Vein endothelial cell (primary cell): Measurements from ENCODE around the gene TP53INP2. TPM values are rescaled to one million over a fixed set of nuclear protein-coding genes. Genes with fewer than 3 reads are reported as not detected.

Source experiments
- small RNA-seq: library from RNA; depleted of rRNA; stranded (forward); fragments of <200 nt; gene quantifications from one replicate; pipeline ENCODE3, GENCODE V24; 2012
- total RNA-seq: library from RNA; depleted of rRNA; stranded (reverse); fragments of >200 nt; gene quantifications from 2 replicates; pipeline ENCODE4 v1.2.3, GENCODE V29; 2012

TP53INP2 gene
- total RNA-seq = 6.2 and 8.9 TPM in 2 replicates

GRCh38 chr20:34704177-34705007, at the start of gene TP53INP2:
TP53INP2 (plus strand) TSS chr20:34704344; CDS start chr20:34708740, 4,396 bp downstream.

GRCh38 chr20:34676642-34677373, 27.3 kb upstream of the TP53INP2 start, which contains the start of gene PIGU:
PIGU (minus strand) TSS chr20:34677092; CDS start chr20:34677085, 7 bp downstream.

Small RNA genes lying within 50 kb of the gene (small RNA-seq; reads per million reads assigned to genes)
- gene AL118520.1 = not detected

Other genes with a start within 250 kb of the TP53INP2 start
- 68.6 and 69.6 TPM in 2 replicates for gene DYNLRB1, start 187.9 kb upstream of the TP53INP2 start, total RNA-seq
- gene MAP1LC3A, start 145.6 kb upstream of the TP53INP2 start, total RNA-seq = 15.5 and 28.4 TPM in 2 replicates
- 10.8 and 14.4 TPM in 2 replicates for gene PIGU, start 27.3 kb upstream of the TP53INP2 start, total RNA-seq
- gene NCOA6, start 121.3 kb downstream of the TP53INP2 start, total RNA-seq = 9.1 and 10.2 TPM in 2 replicates
- 2.4 and 2.9 TPM in 2 replicates for gene GGT7, start 168.5 kb downstream of the TP53INP2 start, total RNA-seq
- 37.0 and 40.5 TPM in 2 replicates for gene ACSS2, start 172.3 kb downstream of the TP53INP2 start, total RNA-seq